Neural progenitor cell (in vitro differentiated cells): Measurements from ENCODE around the gene AIMP1.

Experiments
- CTCF ChIP-seq: fragments of 200-600 bp; sonication (generic); IDR thresholded peaks from 2 replicates; pipeline ENCODE4 v1.5.1; 2017; ENCODE audit warnings: antibody characterized with exemption, mild to moderate bottlenecking
- EZH2 ChIP-seq: fragments of 200-600 bp; sonication (generic); IDR thresholded peaks from 2 replicates; pipeline ENCODE4 v1.6.1; 2017; ENCODE audit warnings: antibody characterized with exemption, mild to moderate bottlenecking, moderate library complexity

DNA sequence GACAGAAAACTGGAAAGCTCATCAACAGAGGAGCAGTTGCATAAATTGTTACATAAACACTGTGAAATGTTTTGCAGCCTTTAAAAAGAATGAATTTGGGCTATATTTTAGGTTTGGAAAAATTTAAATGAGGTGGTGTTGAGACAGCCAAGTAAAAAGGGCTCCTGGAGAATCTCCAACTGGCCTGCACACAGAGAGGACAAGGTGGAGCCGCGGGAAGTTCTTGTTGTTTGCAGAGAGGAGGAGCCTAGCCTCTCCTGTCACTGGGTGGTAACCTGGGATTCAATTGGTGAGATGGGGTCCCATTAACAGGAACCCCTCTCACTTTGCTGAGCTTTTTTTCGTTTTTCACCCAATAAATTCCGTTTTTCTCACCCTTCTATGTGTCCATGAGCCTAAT is 38.8 kb downstream of the AIMP1 start:
- TF ChIP-seq EZH2: no peak
- TF ChIP-seq CTCF: no peak
